ENCODE data around the gene SAP25. TPM values are rescaled to one million over a fixed set of nuclear protein-coding genes. Genes with fewer than 3 reads are reported as not detected.

The SAP25 gene
- total and polyA plus RNA-seq, 12 donors = 0.67 to 11.3 (median 1.6) TPM; not detected in 4

DNA sequence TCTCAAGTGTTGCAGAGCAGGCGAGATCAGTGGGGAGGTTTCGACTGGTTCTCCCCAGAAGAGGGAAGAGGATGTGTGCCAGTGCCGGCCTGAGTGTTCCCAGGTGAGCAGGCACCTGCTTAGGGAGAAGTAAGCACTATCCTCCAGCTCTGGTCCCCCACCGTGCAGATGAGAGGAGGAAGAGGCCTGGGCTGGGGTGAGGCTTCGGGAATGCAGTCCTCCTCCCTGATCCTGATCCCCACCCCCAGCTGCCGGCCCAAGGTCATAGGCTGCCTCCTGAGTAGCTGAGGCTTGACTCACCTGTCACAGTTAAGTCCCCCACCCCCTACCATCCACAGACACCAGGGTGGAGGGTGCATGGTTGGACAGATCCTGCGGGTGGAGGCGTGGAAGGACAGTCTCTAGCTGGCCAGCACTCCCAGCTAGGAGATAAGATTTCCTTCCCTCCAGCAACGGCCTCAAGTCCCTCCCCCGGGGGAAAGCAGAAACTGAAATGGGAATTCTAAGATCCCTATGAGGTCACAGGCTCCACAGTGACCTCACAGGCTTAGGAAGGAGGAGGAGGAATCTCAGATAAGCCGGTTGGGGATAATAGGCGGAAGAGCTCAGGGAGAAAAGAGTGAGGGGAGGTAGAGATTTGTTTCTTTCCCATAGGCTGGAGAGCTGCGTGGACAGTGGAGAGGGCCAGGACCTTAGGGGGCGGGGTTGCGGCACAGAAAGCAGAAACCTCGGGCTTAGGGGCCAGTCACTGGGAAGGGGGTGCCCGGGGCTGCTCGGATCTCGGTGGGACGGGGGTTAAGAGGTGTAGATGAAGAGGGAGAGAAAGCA, 11.2 kb upstream of the SAP25 start:
- 3 to 6% (median 4%) methylated on average over 18 to 20 of the region's 20 CpGs for WGBS, 4 donors
- TF ChIP-seq POLR2A (IDR thresholded peaks at IDR 0.05) = peak in 1 of 2 donors; percentile 56
- TF ChIP-seq, protein P1, sequence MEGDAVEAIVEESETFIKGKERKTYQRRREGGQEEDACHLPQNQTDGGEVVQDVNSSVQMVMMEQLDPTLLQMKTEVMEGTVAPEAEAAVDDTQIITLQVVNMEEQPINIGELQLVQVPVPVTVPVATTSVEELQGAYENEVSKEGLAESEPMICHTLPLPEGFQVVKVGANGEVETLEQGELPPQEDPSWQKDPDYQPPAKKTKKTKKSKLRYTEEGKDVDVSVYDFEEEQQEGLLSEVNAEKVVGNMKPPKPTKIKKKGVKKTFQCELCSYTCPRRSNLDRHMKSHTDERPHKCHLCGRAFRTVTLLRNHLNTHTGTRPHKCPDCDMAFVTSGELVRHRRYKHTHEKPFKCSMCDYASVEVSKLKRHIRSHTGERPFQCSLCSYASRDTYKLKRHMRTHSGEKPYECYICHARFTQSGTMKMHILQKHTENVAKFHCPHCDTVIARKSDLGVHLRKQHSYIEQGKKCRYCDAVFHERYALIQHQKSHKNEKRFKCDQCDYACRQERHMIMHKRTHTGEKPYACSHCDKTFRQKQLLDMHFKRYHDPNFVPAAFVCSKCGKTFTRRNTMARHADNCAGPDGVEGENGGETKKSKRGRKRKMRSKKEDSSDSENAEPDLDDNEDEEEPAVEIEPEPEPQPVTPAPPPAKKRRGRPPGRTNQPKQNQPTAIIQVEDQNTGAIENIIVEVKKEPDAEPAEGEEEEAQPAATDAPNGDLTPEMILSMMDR (IDR thresholded peaks at IDR 0.05) = no peak
- Histone ChIP-seq H3K27me3 (no peaks in the 10 kb centered on the region), H3K9me3 (replicated peaks in 1 of 3) (no peaks in the 10 kb centered on the region), H3K4me1 (replicated peaks in 1 of 2) (peaks cover 21 to 30% of the 10 kb centered on the region in 2 donors), H3K4me3 (peak overlapping the region; percentile 26 to 88 (median 70)), H3K36me3 (replicated peaks in 1 of 2) (peaks cover 0 to 21% of the 10 kb centered on the region in 2 donors), H3K27ac (peak overlapping the region; percentile 68 to 99 (median 93))
- intact Hi-C loops (cut with DNase I) = loop anchor here in 1 of 2 donors (5.0 kb wide), 1 partner anchor 92 kb away; no protein-coding TSS in a partner anchor
- DNase-seq = peak; percentile 73 to 88 (median 83)

DNA sequence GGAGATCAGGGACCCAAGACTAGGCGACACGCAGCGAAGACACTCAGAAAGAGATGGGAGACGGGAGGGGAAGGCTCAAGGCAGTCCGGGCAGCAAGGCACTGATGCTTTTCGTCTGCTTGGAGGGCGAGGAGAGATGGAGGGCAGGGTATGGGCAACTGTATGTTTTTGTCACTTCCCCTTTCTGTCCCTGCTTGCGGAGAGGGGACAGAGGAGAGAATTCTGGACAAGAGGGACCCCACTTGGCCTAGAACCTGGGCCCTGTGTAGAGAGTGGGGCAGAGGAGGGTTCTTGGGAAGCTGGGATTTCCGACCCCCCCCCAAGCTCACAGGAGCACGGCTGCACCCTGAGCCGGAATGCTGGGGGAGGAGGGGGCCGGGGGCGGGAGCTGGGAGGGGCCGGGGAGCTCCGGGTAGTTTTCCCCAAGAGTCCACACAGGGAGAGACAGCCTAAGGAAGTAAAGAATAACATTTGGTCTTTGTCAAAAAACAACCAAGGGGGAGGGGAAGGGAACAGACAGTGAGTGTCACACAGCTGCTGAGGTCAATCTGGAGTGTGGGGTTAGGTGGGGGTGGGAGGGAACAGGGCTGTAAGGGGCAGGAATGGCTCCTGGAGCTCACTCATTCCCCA, 10.5 kb upstream of the SAP25 start:
- TF ChIP-seq, protein P1 (IDR thresholded peaks at IDR 0.05) = no peak
- no peak for TF ChIP-seq POLR2A (IDR thresholded peaks at IDR 0.05)
- intact Hi-C loops (cut with DNase I) = loop anchor here in 1 of 2 donors (5.0 kb wide), 1 partner anchor 93 kb away; no protein-coding TSS in a partner anchor
- peaks cover 0 to 28% of the 10 kb centered on the region in 2 donors for H3K36me3 ChIP-seq (replicated peaks in 1 of 2)
- H3K4me3 ChIP-seq = peak overlapping the region in 1 of 4 donors; percentile 88
- no peaks in the 10 kb centered on the region for H3K27me3 ChIP-seq
- H3K27ac ChIP-seq = peak overlapping the region in 4 of 5 donors; percentile 68 to 99 (median 94)
- H3K4me1 ChIP-seq (replicated peaks in 1 of 2) = peaks cover 21 to 30% of the 10 kb centered on the region in 2 donors
- WGBS, 4 donors = 35 to 75% (median 50%) methylated on average over 9 to 15 of the region's 15 CpGs
- peak in 1 of 7 donors; percentile 33 for DNase-seq
- H3K9me3 ChIP-seq (replicated peaks in 1 of 3) = no peaks in the 10 kb centered on the region

DNA sequence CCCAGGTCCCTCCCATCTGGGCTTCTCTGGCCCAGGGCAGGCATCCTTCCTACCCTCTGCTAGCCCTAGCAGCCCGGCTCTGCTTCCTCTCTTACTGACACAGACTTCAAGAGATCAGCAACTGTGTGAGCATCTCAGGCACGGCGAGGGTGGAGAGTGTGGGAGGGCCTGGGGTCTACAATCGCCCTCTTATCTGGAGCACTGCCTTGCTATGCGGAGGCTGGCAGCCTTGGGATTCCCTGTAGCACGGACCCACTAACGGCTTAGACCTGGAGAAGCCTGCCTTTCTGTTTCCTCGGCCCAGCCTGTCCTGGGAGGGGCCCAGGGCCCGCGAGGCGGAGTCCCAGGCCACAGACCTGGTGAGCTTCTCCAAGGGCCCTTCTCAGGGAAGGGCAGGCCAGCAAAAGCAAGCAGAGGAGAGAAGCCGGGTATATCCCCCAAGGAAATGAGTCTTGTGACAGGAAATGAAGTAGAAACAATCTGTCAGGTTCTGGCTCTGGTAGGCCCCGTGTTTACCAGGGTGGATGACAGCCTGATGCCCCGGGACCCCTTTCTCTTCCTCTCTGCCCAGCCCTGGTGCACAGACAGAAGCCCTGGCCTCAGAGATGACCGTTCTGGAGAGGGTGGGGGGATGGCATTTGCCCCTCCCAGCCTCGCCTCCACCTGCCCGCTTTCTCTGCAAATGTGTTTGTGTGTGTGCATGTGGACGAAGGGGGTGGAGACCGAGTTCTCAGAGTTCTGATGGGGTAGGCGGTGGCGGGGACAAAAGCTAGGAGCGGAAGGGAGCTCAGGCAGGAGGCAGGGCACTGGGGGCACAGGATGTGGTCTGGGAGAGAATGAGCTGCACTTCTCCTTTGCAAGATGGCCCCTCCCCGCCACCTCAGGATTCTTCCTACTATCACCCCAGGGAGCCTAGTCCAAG, 9.7 kb upstream of the SAP25 start:
- WGBS, 4 donors = 35 to 66% (median 44%) methylated on average over 16 to 23 of the region's 23 CpGs
- peak; percentile 48 to 75 (median 63) for DNase-seq

More for the DNA sequence above, 9.7 kb upstream of the SAP25 start:
- Histone ChIP-seq H3K27ac (peak overlapping the region in 4 of 5 donors; percentile 68 to 99 (median 94)), H3K9me3 (replicated peaks in 1 of 3) (no peaks in the 10 kb centered on the region), H3K4me1 (replicated peaks in 1 of 2) (peaks cover 21 to 30% of the 10 kb centered on the region in 2 donors), H3K36me3 (replicated peaks in 1 of 2) (peaks cover 0 to 36% of the 10 kb centered on the region in 2 donors), H3K4me3 (peak overlapping the region in 1 of 4 donors; percentile 88), H3K27me3 (no peaks in the 10 kb centered on the region)
- TF ChIP-seq, protein P1 (IDR thresholded peaks at IDR 0.05) = no peak
- peak in 1 of 2 donors; percentile 9 for TF ChIP-seq POLR2A (IDR thresholded peaks at IDR 0.05)
- intact Hi-C loops (cut with DNase I) = loop anchor here in 1 of 2 donors (5.0 kb wide), 1 partner anchor 94 kb away; no protein-coding TSS in a partner anchor

Data from adrenal gland (tissue), 12 donors.